Neural cell (in vitro differentiated cells): ENCODE data around the gene PCDH1. TPM values are rescaled to one million over a fixed set of nuclear protein-coding genes. Genes with fewer than 3 reads are reported as not detected.

ENCODE experiments used
- H2AFZ ChIP-seq: fragments of 200-600, 300-800 bp; sonication (generic), shearing (Covaris generic); 2 replicates; pipeline ENCODE4 v1.6.0; 2014; ENCODE audit warnings: low read depth, mild to moderate bottlenecking, antibody characterized with exemption, low read length, moderate library complexity
- H3F3A ChIP-seq: fragments of 200-600 bp; shearing (Covaris generic); 2 replicates; pipeline ENCODE4 v1.6.1; 2016; ENCODE audit warnings: mild to moderate bottlenecking, moderate library complexity, mixed read lengths, antibody characterized with exemption, low read length; ENCODE audit not compliant: insufficient read depth, poor library complexity, severe bottlenecking
- H3K27ac ChIP-seq: fragments of 200-600, 300-800 bp; sonication (generic), shearing (Covaris generic); 2 replicates; pipeline ENCODE4 v1.5.1; 2014; ENCODE audit warnings: mild to moderate bottlenecking, low read length, moderate library complexity
- H3K27me3 ChIP-seq: fragments of 300-800, 200-600 bp; sonication (generic), shearing (Covaris generic); 2 replicates; pipeline ENCODE4 v1.6.0; 2014; ENCODE audit warnings: mild to moderate bottlenecking, low read depth, low read length, moderate library complexity; ENCODE audit not compliant: insufficient read depth
- H3K36me3 ChIP-seq: fragments of 300-800, 200-600 bp; sonication (generic), shearing (Covaris generic); 2 replicates; pipeline ENCODE4 v1.5.1; 2014; ENCODE audit warnings: mild to moderate bottlenecking, antibody characterized with exemption, low read length, moderate library complexity; ENCODE audit not compliant: insufficient read depth
- H3K4me2 ChIP-seq: fragments of 300-800, 200-600 bp; sonication (generic), shearing (Covaris generic); 2 replicates; pipeline ENCODE4 v1.6.0; 2014; ENCODE audit warnings: mild to moderate bottlenecking, low read length
- H3K4me3 ChIP-seq: fragments of 300-800, 200-600 bp; sonication (generic), shearing (Covaris generic); 2 replicates; pipeline ENCODE4 v1.5.1; 2014; ENCODE audit warnings: mild to moderate bottlenecking, low read length, moderate library complexity
- H3K79me2 ChIP-seq: fragments of 200-600 bp; shearing (Covaris generic); replicated peaks from 2 replicates; pipeline ENCODE4 v1.6.0; 2014; ENCODE audit warnings: mild to moderate bottlenecking, low read length, moderate library complexity; ENCODE audit not compliant: insufficient read depth
- H3K9ac ChIP-seq: fragments of 300-800, 200-600 bp; sonication (generic), shearing (Covaris generic); 2 replicates; pipeline ENCODE4 v1.6.1; 2016; ENCODE audit warnings: mild to moderate bottlenecking, low read length, mixed read lengths
- H3K9me2 ChIP-seq: fragments of 200-600 bp; shearing (Covaris generic); 2 replicates; pipeline ENCODE4 v1.6.1; 2016; ENCODE audit warnings: mild to moderate bottlenecking, low read length, mixed read lengths; ENCODE audit not compliant: insufficient read depth
- H3K9me3 ChIP-seq: fragments of 200-600, 300-800 bp; sonication (generic), shearing (Covaris generic); 2 replicates; pipeline ENCODE4 v1.6.1; 2016; ENCODE audit warnings: mild to moderate bottlenecking, mixed run types, low read length, moderate library complexity, mixed read lengths
- H4K20me1 ChIP-seq: fragments of 200-600 bp; shearing (Covaris generic); 2 replicates; pipeline ENCODE4 v1.6.1; 2016; ENCODE audit warnings: mild to moderate bottlenecking, mixed run types; ENCODE audit not compliant: insufficient read depth
- EP300 ChIP-seq: fragments of 450-650 bp; conservative IDR thresholded peaks from 2 replicates; pipeline ENCODE4 v1.6.1; 2014; ENCODE audit warnings: antibody characterized with exemption, mild to moderate bottlenecking, moderate library complexity; ENCODE audit not compliant: poor library complexity, severe bottlenecking
- EZH2 ChIP-seq: fragments of 200-600, 300-800 bp; shearing (Covaris generic), sonication (generic); IDR thresholded peaks from 2 replicates; pipeline ENCODE4 v1.6.1; 2014; ENCODE audit warnings: antibody characterized with exemption, low read length, borderline replicate concordance, mild to moderate bottlenecking; ENCODE audit not compliant: insufficient read depth, poor library complexity, severe bottlenecking
- MXI1 ChIP-seq: fragments of 450-650 bp; conservative IDR thresholded peaks from 2 replicates; pipeline ENCODE4 v1.6.1; 2014; ENCODE audit warnings: antibody characterized with exemption, mild to moderate bottlenecking; ENCODE audit not compliant: poor library complexity, severe bottlenecking
- POLR2AphosphoS5 ChIP-seq: IDR thresholded peaks from 2 replicates; pipeline ENCODE4 v1.6.1; 2012
- RAD21 ChIP-seq: fragments of 450-650 bp; conservative IDR thresholded peaks from 2 replicates; pipeline ENCODE4 v1.6.1; 2014; ENCODE audit warnings: antibody characterized with exemption, mild to moderate bottlenecking, moderate library complexity
- SMC3 ChIP-seq: fragments of 450-650 bp; conservative IDR thresholded peaks from 2 replicates; pipeline ENCODE4 v1.6.1; 2014; ENCODE audit warnings: antibody characterized with exemption, mild to moderate bottlenecking, moderate library complexity; ENCODE audit not compliant: poor library complexity
- TAF1 ChIP-seq: IDR thresholded peaks from 2 replicates; pipeline ENCODE4 v1.6.1; 2012; ENCODE audit warnings: low read depth
- polyA plus RNA-seq: library from polyadenylated mRNA; depleted of rRNA; stranded (reverse); fragments of >200 nt; gene quantifications from 2 replicates; pipeline ENCODE4 v1.2.3, GENCODE V29; 2014
- TF ChIP-seq, protein P1 (sequence below): fragments of 450-650 bp; IDR thresholded peaks from 2 replicates; pipeline ENCODE4 v1.5.1; 2014; ENCODE audit warnings: antibody characterized with exemption, mild to moderate bottlenecking, moderate library complexity; ENCODE audit not compliant: poor library complexity, severe bottlenecking
- TF ChIP-seq, protein P2 (sequence below): IDR thresholded peaks from 2 replicates; pipeline ENCODE4 v1.6.1; 2012; ENCODE audit warnings: borderline replicate concordance

Gene PCDH1
- polyA plus RNA-seq, 1 donor from 2014 or later: 13.9 TPM

DNA sequence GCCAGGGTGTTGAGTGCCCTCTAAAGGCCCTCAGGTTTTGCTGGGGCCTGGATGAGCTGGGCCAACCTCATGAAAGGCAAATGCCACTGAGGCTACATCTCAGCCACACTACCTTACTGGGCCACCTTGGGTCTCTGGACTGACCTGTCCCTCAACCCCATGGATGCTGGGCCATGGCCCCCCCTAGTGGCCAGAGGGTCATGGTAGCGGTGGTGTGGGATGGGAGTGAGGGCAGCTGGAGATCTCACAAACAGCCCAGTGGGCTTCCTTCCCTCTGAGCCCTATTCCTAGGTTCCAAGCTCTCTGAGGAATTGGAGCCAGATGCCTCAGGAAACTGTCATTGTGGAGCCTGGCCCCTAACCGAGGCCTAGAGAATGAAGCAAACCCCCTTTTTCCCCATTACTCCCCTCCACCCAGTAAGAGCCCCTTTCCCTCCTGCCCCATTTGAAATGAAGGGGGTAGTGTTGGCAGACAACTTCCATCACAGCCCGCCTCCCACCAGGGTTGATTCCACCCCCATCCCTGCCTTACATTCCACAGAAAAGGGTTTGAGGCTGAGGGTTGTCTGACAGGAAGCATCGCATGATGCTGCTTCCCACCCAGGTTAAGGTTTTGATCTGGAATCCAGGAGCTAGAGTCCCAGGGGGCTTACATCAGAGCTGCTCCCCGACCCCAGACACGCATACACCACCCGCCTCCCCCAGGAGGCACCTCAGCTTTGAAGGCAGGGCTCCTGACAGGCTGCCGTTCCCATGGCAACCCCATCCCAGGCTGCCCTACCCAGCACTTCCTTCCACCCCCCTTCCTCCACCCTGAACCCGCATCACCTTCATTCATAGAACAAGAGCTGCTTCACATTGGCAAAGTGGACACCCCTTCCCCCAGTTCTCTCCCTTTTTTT is 63.9 kb downstream of the PCDH1 start:
- Histone ChIP-seq H3K9me2 (no peaks in the 10 kb centered on the region), H3K27ac (peak overlapping the region; percentile 92), H3K4me2 (peak overlapping the region; percentile 48), H4K20me1 (no peaks in the 10 kb centered on the region), H3K36me3 (no peaks in the 10 kb centered on the region), H3F3A (peaks cover 5% of the 10 kb centered on the region), H3K9ac (peak overlapping the region; percentile 58), H2AFZ (no peak overlapping the region), H3K27me3 (no peaks in the 10 kb centered on the region), H3K79me2 (no peaks in the 10 kb centered on the region), H3K4me3 (peak overlapping the region; percentile 49), H3K9me3 (no peaks in the 10 kb centered on the region)
- TF ChIP-seq EZH2 (no peak), MXI1 (peak; percentile 34), TAF1 (no peak), EP300 (peak; percentile 79), POLR2AphosphoS5 (peak; percentile 60), RAD21 (peak; percentile 29), SMC3 (peak; percentile 32)
- TF ChIP-seq, protein P1, sequence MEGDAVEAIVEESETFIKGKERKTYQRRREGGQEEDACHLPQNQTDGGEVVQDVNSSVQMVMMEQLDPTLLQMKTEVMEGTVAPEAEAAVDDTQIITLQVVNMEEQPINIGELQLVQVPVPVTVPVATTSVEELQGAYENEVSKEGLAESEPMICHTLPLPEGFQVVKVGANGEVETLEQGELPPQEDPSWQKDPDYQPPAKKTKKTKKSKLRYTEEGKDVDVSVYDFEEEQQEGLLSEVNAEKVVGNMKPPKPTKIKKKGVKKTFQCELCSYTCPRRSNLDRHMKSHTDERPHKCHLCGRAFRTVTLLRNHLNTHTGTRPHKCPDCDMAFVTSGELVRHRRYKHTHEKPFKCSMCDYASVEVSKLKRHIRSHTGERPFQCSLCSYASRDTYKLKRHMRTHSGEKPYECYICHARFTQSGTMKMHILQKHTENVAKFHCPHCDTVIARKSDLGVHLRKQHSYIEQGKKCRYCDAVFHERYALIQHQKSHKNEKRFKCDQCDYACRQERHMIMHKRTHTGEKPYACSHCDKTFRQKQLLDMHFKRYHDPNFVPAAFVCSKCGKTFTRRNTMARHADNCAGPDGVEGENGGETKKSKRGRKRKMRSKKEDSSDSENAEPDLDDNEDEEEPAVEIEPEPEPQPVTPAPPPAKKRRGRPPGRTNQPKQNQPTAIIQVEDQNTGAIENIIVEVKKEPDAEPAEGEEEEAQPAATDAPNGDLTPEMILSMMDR: no peak
- TF ChIP-seq, protein P2, sequence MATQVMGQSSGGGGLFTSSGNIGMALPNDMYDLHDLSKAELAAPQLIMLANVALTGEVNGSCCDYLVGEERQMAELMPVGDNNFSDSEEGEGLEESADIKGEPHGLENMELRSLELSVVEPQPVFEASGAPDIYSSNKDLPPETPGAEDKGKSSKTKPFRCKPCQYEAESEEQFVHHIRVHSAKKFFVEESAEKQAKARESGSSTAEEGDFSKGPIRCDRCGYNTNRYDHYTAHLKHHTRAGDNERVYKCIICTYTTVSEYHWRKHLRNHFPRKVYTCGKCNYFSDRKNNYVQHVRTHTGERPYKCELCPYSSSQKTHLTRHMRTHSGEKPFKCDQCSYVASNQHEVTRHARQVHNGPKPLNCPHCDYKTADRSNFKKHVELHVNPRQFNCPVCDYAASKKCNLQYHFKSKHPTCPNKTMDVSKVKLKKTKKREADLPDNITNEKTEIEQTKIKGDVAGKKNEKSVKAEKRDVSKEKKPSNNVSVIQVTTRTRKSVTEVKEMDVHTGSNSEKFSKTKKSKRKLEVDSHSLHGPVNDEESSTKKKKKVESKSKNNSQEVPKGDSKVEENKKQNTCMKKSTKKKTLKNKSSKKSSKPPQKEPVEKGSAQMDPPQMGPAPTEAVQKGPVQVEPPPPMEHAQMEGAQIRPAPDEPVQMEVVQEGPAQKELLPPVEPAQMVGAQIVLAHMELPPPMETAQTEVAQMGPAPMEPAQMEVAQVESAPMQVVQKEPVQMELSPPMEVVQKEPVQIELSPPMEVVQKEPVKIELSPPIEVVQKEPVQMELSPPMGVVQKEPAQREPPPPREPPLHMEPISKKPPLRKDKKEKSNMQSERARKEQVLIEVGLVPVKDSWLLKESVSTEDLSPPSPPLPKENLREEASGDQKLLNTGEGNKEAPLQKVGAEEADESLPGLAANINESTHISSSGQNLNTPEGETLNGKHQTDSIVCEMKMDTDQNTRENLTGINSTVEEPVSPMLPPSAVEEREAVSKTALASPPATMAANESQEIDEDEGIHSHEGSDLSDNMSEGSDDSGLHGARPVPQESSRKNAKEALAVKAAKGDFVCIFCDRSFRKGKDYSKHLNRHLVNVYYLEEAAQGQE: no peak

DNA sequence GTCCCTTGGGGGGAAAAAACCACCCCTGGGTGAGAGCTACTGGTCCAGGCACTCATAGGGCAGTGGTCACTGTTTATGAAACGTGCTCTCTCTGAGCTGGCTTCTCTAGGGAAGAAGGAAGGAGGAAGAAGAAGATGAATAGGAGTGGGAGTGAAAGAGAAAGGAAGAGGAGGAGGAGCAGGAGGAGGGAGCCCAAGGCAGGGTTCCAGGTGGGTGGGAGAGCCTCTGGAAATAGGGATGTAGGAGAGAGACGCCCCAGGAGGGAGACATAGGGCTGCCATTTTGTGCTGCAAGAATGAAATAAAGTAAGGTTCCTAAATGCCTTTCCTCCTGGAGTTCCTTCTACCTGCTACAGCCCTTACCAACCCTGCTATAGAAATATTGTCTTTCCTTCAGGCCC is 65.7 kb downstream of the PCDH1 start:
- TF ChIP-seq EP300 (no peak), POLR2AphosphoS5 (no peak), RAD21 (no peak), TAF1 (no peak)
- TF ChIP-seq, protein P2: peak; percentile 20
- H3K36me3 ChIP-seq: no peaks in the 10 kb centered on the region
- H3K4me3 ChIP-seq: peak overlapping the region; percentile 54
- H3K4me2 ChIP-seq: no peak overlapping the region
- no peak overlapping the region for H2AFZ ChIP-seq
- H3K9me2 ChIP-seq: no peaks in the 10 kb centered on the region
- no peaks in the 10 kb centered on the region for H3K9me3 ChIP-seq
- peaks cover 5% of the 10 kb centered on the region for H3F3A ChIP-seq
- peak overlapping the region; percentile 92 for H3K27ac ChIP-seq
- H3K9ac ChIP-seq: peak overlapping the region; percentile 64
- no peaks in the 10 kb centered on the region for H4K20me1 ChIP-seq
- H3K79me2 ChIP-seq: no peaks in the 10 kb centered on the region
- H3K27me3 ChIP-seq: no peaks in the 10 kb centered on the region
